Osteoblast (primary cell): ENCODE data around the gene KCTD2. TPM values are rescaled to one million over a fixed set of nuclear protein-coding genes. Genes with fewer than 3 reads are reported as not detected.
A peak's percentile ranks its signal among the peaks of the same experiment; 100 is the strongest.

Experiments
- DNase-seq: peaks from one replicate; pipeline ENCODE4 v3.0.0; 2011; ENCODE audit warnings: low spot score, mixed read lengths; ENCODE audit not compliant: insufficient read length; ENCODE audit errors: missing footprints
- H2AFZ ChIP-seq: 2 replicates; pipeline ENCODE4 v1.6.0; 2011; ENCODE audit warnings: mild to moderate bottlenecking, low read length
- H3K27ac ChIP-seq: 2 replicates; pipeline ENCODE4 v1.5.1; 2011; ENCODE audit warnings: mild to moderate bottlenecking, low read depth, low read length, moderate library complexity
- H3K27me3 ChIP-seq: 2 replicates; pipeline ENCODE4 v1.6.0; 2012; ENCODE audit warnings: mild to moderate bottlenecking, control low read depth, inconsistent platforms, low read length, moderate library complexity; ENCODE audit not compliant: insufficient read depth
- H3K36me3 ChIP-seq: 2 replicates; pipeline ENCODE4 v1.5.1; 2011; ENCODE audit warnings: mild to moderate bottlenecking, low read length, control low read depth, moderate library complexity; ENCODE audit not compliant: insufficient read depth
- H3K4me1 ChIP-seq: 2 replicates; pipeline ENCODE4 v1.5.1; 2011; ENCODE audit warnings: mild to moderate bottlenecking, low read length, control low read depth, moderate library complexity; ENCODE audit not compliant: insufficient read depth
- H3K4me2 ChIP-seq: 2 replicates; pipeline ENCODE4 v1.6.0; 2011; ENCODE audit warnings: mild to moderate bottlenecking, low read length; ENCODE audit not compliant: insufficient read depth
- H3K4me3 ChIP-seq: fragments of 200-600 bp; sonication (generic); 3 replicates; pipeline ENCODE4 v1.5.1; 2012; ENCODE audit warnings: mild to moderate bottlenecking, low read length, inconsistent platforms; ENCODE audit not compliant: insufficient read depth
- H3K79me2 ChIP-seq: 2 replicates; pipeline ENCODE4 v1.6.0; 2012; ENCODE audit warnings: mild to moderate bottlenecking, low read length, control low read depth, inconsistent platforms; ENCODE audit not compliant: insufficient read depth
- H3K9me3 ChIP-seq: 2 replicates; pipeline ENCODE4 v1.5.1; 2011; ENCODE audit warnings: low read depth, low read length, control low read depth
- H4K20me1 ChIP-seq: 2 replicates; pipeline ENCODE4 v1.6.0; 2012; ENCODE audit warnings: mild to moderate bottlenecking, low read length, control low read depth; ENCODE audit not compliant: insufficient read depth
- CTCF ChIP-seq: IDR thresholded peaks from 2 replicates; pipeline ENCODE4 v1.5.1; 2011; ENCODE audit warnings: mild to moderate bottlenecking, low read depth, low read length, moderate library complexity; ENCODE audit errors: extremely low read depth
- total RNA-seq: library from RNA; depleted of rRNA; stranded (reverse); fragments of >200 nt; gene quantifications from 2 replicates; pipeline ENCODE4 v1.2.3, GENCODE V29; 2012

The KCTD2 gene
- total RNA-seq, 1 donor, result 20.3 TPM

GRCh38 chr17:75061055-75061438 is 14.0 kb downstream of the KCTD2 start:
- Histone ChIP-seq H3K9me3 (no peaks in the 10 kb centered on the region), H4K20me1 (peaks cover 5% of the 10 kb centered on the region), H3K4me2 (no peak overlapping the region), H3K27ac (peak overlapping the region; percentile 60), H3K4me3 (no peak overlapping the region), H3K79me2 (no peaks in the 10 kb centered on the region), H3K36me3 (peaks cover 51% of the 10 kb centered on the region), H2AFZ (no peak overlapping the region), H3K27me3 (no peaks in the 10 kb centered on the region), H3K4me1 (peaks cover 14% of the 10 kb centered on the region)
- no peak for TF ChIP-seq CTCF
- no peak for DNase-seq

GRCh38 chr17:75061618-75062017 is 14.6 kb downstream of the KCTD2 start:
- no peak overlapping the region for H3K4me3 ChIP-seq
- peaks cover 5% of the 10 kb centered on the region for H4K20me1 ChIP-seq
- H3K4me1 ChIP-seq, result peaks cover 14% of the 10 kb centered on the region
- H3K9me3 ChIP-seq, result no peaks in the 10 kb centered on the region
- H2AFZ ChIP-seq, result no peak overlapping the region
- peaks cover 47% of the 10 kb centered on the region for H3K36me3 ChIP-seq
- H3K79me2 ChIP-seq, result no peaks in the 10 kb centered on the region
- no peak overlapping the region for H3K27ac ChIP-seq
- H3K4me2 ChIP-seq, result no peak overlapping the region
- peak; percentile 51 for DNase-seq
- H3K27me3 ChIP-seq, result no peaks in the 10 kb centered on the region
- TF ChIP-seq CTCF, result no peak

DNA sequence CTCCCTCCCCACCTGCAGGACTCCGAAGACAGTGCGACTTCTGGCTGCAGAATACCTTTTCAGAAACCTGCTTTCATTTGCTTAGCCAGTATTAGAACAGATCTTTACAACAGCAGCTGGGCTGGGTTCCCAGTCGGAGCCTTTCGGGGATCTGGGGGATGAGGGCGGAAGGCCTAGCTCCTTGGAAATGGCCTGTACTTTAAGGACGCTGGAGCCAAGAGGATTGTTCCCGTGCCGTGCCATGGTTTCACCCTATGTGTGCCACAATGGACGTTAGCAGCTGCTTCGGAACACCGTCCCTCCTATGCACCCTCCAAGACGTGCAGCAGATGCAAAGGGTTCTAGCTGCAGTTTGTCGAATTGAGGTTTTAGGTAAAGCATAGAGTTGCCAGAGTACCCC is 16.2 kb downstream of the KCTD2 start:
- H3K27me3 ChIP-seq, result no peaks in the 10 kb centered on the region
- H3K27ac ChIP-seq, result no peak overlapping the region
- peaks cover 46% of the 10 kb centered on the region for H3K36me3 ChIP-seq
- peaks cover 5% of the 10 kb centered on the region for H4K20me1 ChIP-seq
- no peak overlapping the region for H2AFZ ChIP-seq
- H3K79me2 ChIP-seq, result no peaks in the 10 kb centered on the region
- H3K4me1 ChIP-seq, result peaks cover 17% of the 10 kb centered on the region
- DNase-seq, result peak; percentile 62
- H3K9me3 ChIP-seq, result no peaks in the 10 kb centered on the region
- no peak overlapping the region for H3K4me2 ChIP-seq
- H3K4me3 ChIP-seq, result no peak overlapping the region
- no peak for TF ChIP-seq CTCF

- Histone ChIP-seq H3K27me3 (no peaks in the 10 kb centered on the region), H3K27ac (no peak overlapping the region), H3K36me3 (peaks cover 46% of the 10 kb centered on the region), H3K79me2 (no peaks in the 10 kb centered on the region), H3K4me2 (no peak overlapping the region), H4K20me1 (peaks cover 5% of the 10 kb centered on the region), H3K4me3 (no peak overlapping the region), H2AFZ (no peak overlapping the region), H3K4me1 (peaks cover 17% of the 10 kb centered on the region), H3K9me3 (no peaks in the 10 kb centered on the region)
- no peak for TF ChIP-seq CTCF
- no peak for DNase-seq
These were observed 16.6 kb downstream of the KCTD2 start for GRCh38 chr17:75063626-75064025.
